Neural crest cell (in vitro differentiated cells): ENCODE measurements around the gene RAPGEF1. TPM values are rescaled to one million over a fixed set of nuclear protein-coding genes. Genes with fewer than 3 reads are reported as not detected.

Experiments used
- DNase-seq: peaks from one replicate; pipeline ENCODE4 v3.0.0; 2021; ENCODE audit warnings: low read depth, mixed read lengths, low spot score
- H3K27ac Mint-ChIP-seq: one replicate; pipeline ENCODE4 v1.8.0; 2021; ENCODE audit warnings: mild to moderate bottlenecking, mixed read lengths; ENCODE audit not compliant: unreplicated experiment
- H3K27me3 Mint-ChIP-seq: 2 replicates; pipeline ENCODE4 v1.8.0; 2021; ENCODE audit warnings: low read depth, mild to moderate bottlenecking, mixed read lengths
- H3K36me3 Mint-ChIP-seq: 2 replicates; pipeline ENCODE4 v1.8.0; 2021; ENCODE audit warnings: low read depth, mild to moderate bottlenecking, mixed read lengths
- H3K4me1 Mint-ChIP-seq: 2 replicates; pipeline ENCODE4 v1.8.0; 2021; ENCODE audit warnings: mixed read lengths
- H3K4me3 Mint-ChIP-seq: one replicate; pipeline ENCODE4 v1.8.0; 2021; ENCODE audit warnings: mild to moderate bottlenecking, mixed read lengths
- H3K9me3 Mint-ChIP-seq: 2 replicates; pipeline ENCODE4 v1.8.0; 2021; ENCODE audit warnings: mixed read lengths
- CTCF ChIP-seq: fragments of 200-600 bp; sonication (generic); conservative IDR thresholded peaks from 2 replicates; pipeline ENCODE4 v1.5.0; 2021; ENCODE audit warnings: antibody characterized with exemption, mild to moderate bottlenecking
- total RNA-seq: library from RNA; stranded (reverse); gene quantifications from 2 replicates; pipeline ENCODE4 v1.2.1, GENCODE V29; 2021

The RAPGEF1 gene
- total RNA-seq, 1 donor from 2014 or later: 68.1 TPM

DNA sequence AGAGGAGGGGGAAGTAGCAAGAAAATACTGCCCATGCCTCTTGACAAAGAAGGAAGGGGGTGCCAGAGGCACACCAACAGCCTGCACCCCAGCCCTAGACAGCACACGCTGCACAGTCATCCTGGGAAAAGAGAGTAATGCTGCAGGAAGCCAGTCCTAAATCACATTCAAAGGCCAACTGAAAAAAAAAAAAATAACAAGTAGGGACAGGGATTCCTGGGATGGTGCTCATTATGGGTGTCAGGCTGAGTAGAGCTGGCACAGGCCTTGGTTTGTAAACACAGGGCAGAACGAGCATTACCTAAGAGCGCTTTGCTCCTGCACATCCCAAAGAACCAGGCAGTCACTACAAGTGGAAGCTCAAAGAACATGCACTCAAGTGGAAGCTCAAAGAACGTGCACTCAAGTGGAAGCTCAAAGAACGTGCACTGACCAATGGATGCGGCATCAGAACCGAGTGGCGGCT, 7.8 kb downstream of the RAPGEF1 start:
- no peaks in the 10 kb centered on the region for H3K27me3 Mint-ChIP-seq
- H3K27ac Mint-ChIP-seq: no peak overlapping the region
- H3K9me3 Mint-ChIP-seq: no peaks in the 10 kb centered on the region
- DNase-seq: no peak
- H3K4me1 Mint-ChIP-seq: peaks cover 66% of the 10 kb centered on the region
- H3K4me3 Mint-ChIP-seq: no peak overlapping the region
- TF ChIP-seq CTCF: no peak
- H3K36me3 Mint-ChIP-seq: peaks cover 5% of the 10 kb centered on the region

- Mint-ChIP-seq H3K4me3 (no peak overlapping the region), H3K9me3 (no peaks in the 10 kb centered on the region), H3K4me1 (peaks cover 61% of the 10 kb centered on the region), H3K27me3 (no peaks in the 10 kb centered on the region), H3K27ac (no peak overlapping the region), H3K36me3 (peaks cover 5% of the 10 kb centered on the region)
- no peak for DNase-seq
- TF ChIP-seq CTCF: no peak
Observed at GRCh38 chr9:131731644-131732043, 8.2 kb downstream of the RAPGEF1 start.

- Mint-ChIP-seq H3K4me3 (no peak overlapping the region), H3K4me1 (peaks cover 57% of the 10 kb centered on the region), H3K36me3 (peaks cover 5% of the 10 kb centered on the region), H3K9me3 (no peaks in the 10 kb centered on the region), H3K27ac (peak overlapping the region; percentile 5), H3K27me3 (no peaks in the 10 kb centered on the region)
- no peak for DNase-seq
- no peak for TF ChIP-seq CTCF
Observed at GRCh38 chr9:131731237-131731636, 8.6 kb downstream of the RAPGEF1 start.

DNA sequence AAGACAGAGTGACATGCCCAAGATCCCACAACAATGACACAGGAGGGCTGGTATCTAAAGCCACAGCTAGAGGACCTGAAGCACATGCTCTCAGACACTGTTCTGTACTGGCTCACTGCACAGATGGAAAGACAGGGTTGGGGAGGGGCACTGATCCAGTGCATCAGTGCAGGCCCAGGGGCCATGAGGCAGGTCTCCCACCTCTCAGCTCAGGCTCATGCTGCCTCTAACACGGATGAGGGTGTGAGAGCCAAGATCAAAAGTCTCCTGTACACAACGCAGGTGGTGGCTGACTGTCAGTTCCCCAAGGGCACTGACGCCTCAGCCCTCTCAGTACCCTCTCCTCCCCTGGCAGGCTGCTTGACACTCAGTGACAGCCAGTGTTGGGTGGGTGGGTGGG, 10.9 kb downstream of the RAPGEF1 start:
- Mint-ChIP-seq H3K4me3 (no peak overlapping the region), H3K36me3 (peaks cover 12% of the 10 kb centered on the region), H3K27me3 (no peaks in the 10 kb centered on the region), H3K9me3 (no peaks in the 10 kb centered on the region), H3K4me1 (peaks cover 36% of the 10 kb centered on the region), H3K27ac (no peak overlapping the region)
- no peak for TF ChIP-seq CTCF
- DNase-seq: no peak

DNA sequence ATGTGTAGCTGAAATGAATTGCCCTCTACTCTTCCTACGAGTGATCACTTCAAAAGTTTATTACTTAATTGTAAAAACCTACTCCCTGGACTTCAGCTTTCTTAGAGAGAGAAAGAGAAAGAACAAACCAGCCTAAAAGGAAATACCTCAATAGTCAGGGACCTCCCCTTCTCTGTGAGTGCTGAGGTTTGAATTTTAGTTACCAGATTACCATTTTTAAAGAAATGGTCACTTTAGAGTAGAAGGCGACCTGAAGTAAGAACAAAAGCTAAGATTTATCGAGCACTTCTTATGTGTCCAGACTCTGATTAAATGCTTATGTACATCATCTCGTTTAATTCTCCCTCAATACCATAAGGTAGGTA, 11.3 kb downstream of the RAPGEF1 start:
- no peaks in the 10 kb centered on the region for H3K9me3 Mint-ChIP-seq
- H3K27me3 Mint-ChIP-seq: no peaks in the 10 kb centered on the region
- peaks cover 32% of the 10 kb centered on the region for H3K4me1 Mint-ChIP-seq
- TF ChIP-seq CTCF: no peak
- H3K27ac Mint-ChIP-seq: no peak overlapping the region
- H3K36me3 Mint-ChIP-seq: peaks cover 12% of the 10 kb centered on the region
- DNase-seq: no peak
- no peak overlapping the region for H3K4me3 Mint-ChIP-seq
